H1 (cell line): ENCODE results near the gene NPTXR. TPM values are rescaled to one million over a fixed set of nuclear protein-coding genes. Genes with fewer than 3 reads are reported as not detected.

Experiments used
- CTCF ChIA-PET: fragments of 300-600 bp; sonication (Branson Sonifier 250); formaldehyde crosslinking; loops from one replicate; lab custom pipeline; 2021; ENCODE audit not compliant: partially characterized antibody; lab: Charles Lee
- POLR2A ChIA-PET: fragments of 300-600 bp; sonication (Branson Sonifier 250); formaldehyde crosslinking; loops from one replicate; lab custom pipeline; 2021; ENCODE audit warnings: inconsistent platforms; ENCODE audit not compliant: partially characterized antibody; lab: Charles Lee
- DNase-seq, 2 experiments: peaks; one replicate each; pipeline versions ENCODE4 v3.0.0 to v3.0.0-alpha.2; 2010 to 2022; ENCODE audit warnings: low spot score in 2 of 2, low read depth in 1 of 2, mixed read lengths in 1 of 2
- FAIRE-seq: peaks from 2 replicates; lab custom pipeline; 2011; peaks lifted over from hg19 to GRCh38; lab: Jason Lieb, UNC
- H2AFZ ChIP-seq: 2 replicates; pipeline ENCODE4 v1.8.1; 2012; ENCODE audit warnings: low read length, inconsistent platforms
- H2AK5ac ChIP-seq: 2 replicates; pipeline ENCODE4 v1.6.1; 2013; ENCODE audit warnings: low read depth, low read length
- H2BK120ac ChIP-seq: replicated peaks from 2 replicates; pipeline ENCODE3; 2013; ENCODE audit warnings: low read depth, low read length, inconsistent platforms
- H2BK12ac ChIP-seq: 2 replicates; pipeline ENCODE4 v1.6.1; 2013; ENCODE audit warnings: low read depth, low read length
- H2BK15ac ChIP-seq: 2 replicates; pipeline ENCODE4 v1.6.1; 2013; ENCODE audit warnings: low read length
- H2BK20ac ChIP-seq: 2 replicates; pipeline ENCODE4 v1.6.1; 2013; ENCODE audit warnings: low read length
- H2BK5ac ChIP-seq: 2 replicates; pipeline ENCODE4 v1.6.1; 2013; ENCODE audit warnings: low read depth, low read length
- H3K14ac ChIP-seq: 2 replicates; pipeline ENCODE4 v1.6.1; 2013; ENCODE audit warnings: inconsistent platforms; ENCODE audit not compliant: insufficient read length
- H3K18ac ChIP-seq: 2 replicates; pipeline ENCODE4 v1.6.1; 2013; ENCODE audit warnings: low read length; ENCODE audit errors: extremely low read depth
- H3K23ac ChIP-seq: 2 replicates; pipeline ENCODE4 v1.6.1; 2013; ENCODE audit warnings: inconsistent platforms; ENCODE audit not compliant: insufficient read length
- H3K23me2 ChIP-seq: 2 replicates; pipeline ENCODE4 v1.6.1; 2013; ENCODE audit warnings: low read depth, low read length
- H3K27ac ChIP-seq: 2 replicates; pipeline ENCODE4 v1.6.1; 2011; ENCODE audit warnings: low read depth, low read length, inconsistent platforms
- H3K27me3 ChIP-seq, 4 experiments: replicated peaks in 1 of 4; 1 replicate in 1 of 4; 2 replicates in 3 of 4; pipeline versions ENCODE4 v1.6.1 to v1.8.1; 2011 to 2013; ENCODE audit warnings: low read length in 3 of 4, mild to moderate bottlenecking in 3 of 4, inconsistent platforms in 2 of 4, mixed read lengths in 2 of 4, moderate library complexity in 1 of 4; ENCODE audit not compliant: control insufficient read depth in 3 of 4, insufficient read depth in 3 of 4; ENCODE audit errors: extremely low read depth in 1 of 4
- H3K36me3 ChIP-seq, 4 experiments: 2 replicates each; pipeline versions ENCODE4 v1.6.1 to v1.8.1; 2011 to 2013; ENCODE audit warnings: mild to moderate bottlenecking in 4 of 4, low read length in 3 of 4, moderate library complexity in 2 of 4, control low read depth in 1 of 4, inconsistent platforms in 1 of 4; ENCODE audit not compliant: insufficient read depth in 4 of 4, control insufficient read depth in 2 of 4
- H3K4ac ChIP-seq: replicated peaks from 2 replicates; pipeline ENCODE3; 2013; ENCODE audit warnings: low read length, low read depth, mixed read lengths, inconsistent platforms; ENCODE audit not compliant: insufficient read length
- H3K4me1 ChIP-seq, 4 experiments: replicated peaks in 1 of 4; 1 replicate in 1 of 4; 2 replicates in 3 of 4; pipeline versions ENCODE4 v1.6.1 to v1.8.1; 2011 to 2013; ENCODE audit warnings: low read length in 3 of 4, inconsistent platforms in 2 of 4, mixed read lengths in 1 of 4; ENCODE audit not compliant: insufficient read depth in 4 of 4, control insufficient read depth in 3 of 4
- H3K4me2 ChIP-seq, 2 experiments: 2 replicates each; pipeline versions ENCODE4 v1.6.1 to v1.8.1; 2011 to 2013; ENCODE audit warnings: low read depth in 2 of 2, low read length in 2 of 2, control low read depth in 1 of 2, inconsistent platforms in 1 of 2, mild to moderate bottlenecking in 1 of 2; ENCODE audit not compliant: insufficient read depth in 1 of 2
- H3K4me3 ChIP-seq, 4 experiments: fragments of 200-600, 300-600 bp in 1 of 4; sonication (generic), shearing (Covaris generic), sonication (Bioruptor Twin) in 1 of 4; 2 replicates each; pipeline versions ENCODE4 v1.5.1 to v1.8.1; 2011 to 2016; ENCODE audit warnings: low read length in 4 of 4, low read depth in 3 of 4, control low read depth in 2 of 4, inconsistent platforms in 2 of 4, mild to moderate bottlenecking in 2 of 4, mixed read lengths in 1 of 4, moderate library complexity in 1 of 4; ENCODE audit not compliant: insufficient read depth in 2 of 4; ENCODE audit errors: extremely low read depth in 1 of 4
- H3K56ac ChIP-seq: replicated peaks from 2 replicates; pipeline ENCODE3; 2013; ENCODE audit warnings: low read depth, mild to moderate bottlenecking, mixed read lengths, low read length, inconsistent platforms; ENCODE audit not compliant: insufficient read length
- H3K79me1 ChIP-seq: 2 replicates; pipeline ENCODE4 v1.6.1; 2013; ENCODE audit warnings: low read depth, low read length, control low read depth
- H3K79me2 ChIP-seq, 2 experiments: 2 replicates each; pipeline versions ENCODE4 v1.6.1 to v1.8.1; 2012 to 2013; ENCODE audit warnings: low read length in 2 of 2, mild to moderate bottlenecking in 2 of 2, inconsistent platforms in 1 of 2; ENCODE audit not compliant: insufficient read depth in 2 of 2, control insufficient read depth in 1 of 2
- H3K9ac ChIP-seq, 4 experiments: replicated peaks in 1 of 4; 1 replicate in 1 of 4; 2 replicates in 3 of 4; pipeline versions ENCODE4 v1.6.1 to v1.8.1; 2011 to 2013; ENCODE audit warnings: low read depth in 3 of 4, low read length in 3 of 4, control low read depth in 2 of 4, mild to moderate bottlenecking in 2 of 4, moderate library complexity in 2 of 4, inconsistent platforms in 1 of 4; ENCODE audit errors: extremely low read depth in 1 of 4
- H3K9me3 ChIP-seq, 2 experiments: 2 replicates each; pipeline versions ENCODE4 v1.6.1 to v1.8.1; 2012 to 2013; ENCODE audit warnings: mild to moderate bottlenecking in 2 of 2, moderate library complexity in 2 of 2, control low read depth in 1 of 2, inconsistent platforms in 1 of 2, low read depth in 1 of 2, low read length in 1 of 2, mixed read lengths in 1 of 2; ENCODE audit not compliant: insufficient read depth in 2 of 2
- H4K20me1 ChIP-seq, 2 experiments: replicated peaks in 1 of 2; 2 replicates each; pipeline versions ENCODE3 to v1.8.1; 2011 to 2013; ENCODE audit warnings: inconsistent platforms in 2 of 2, low read length in 2 of 2, mild to moderate bottlenecking in 1 of 2; ENCODE audit not compliant: insufficient read depth in 2 of 2, control insufficient read depth in 1 of 2
- H4K5ac ChIP-seq: 2 replicates; pipeline ENCODE4 v1.6.1; 2013; ENCODE audit warnings: low read length, low read depth, mixed read lengths, inconsistent platforms; ENCODE audit not compliant: insufficient read length
- H4K8ac ChIP-seq: 2 replicates; pipeline ENCODE4 v1.8.0; 2013; ENCODE audit warnings: mild to moderate bottlenecking, moderate library complexity, low read length, inconsistent platforms; ENCODE audit not compliant: insufficient read depth; ENCODE audit errors: extremely low read depth
- H4K91ac ChIP-seq: replicated peaks from 2 replicates; pipeline ENCODE3; 2013; ENCODE audit warnings: low read length, mixed read lengths, inconsistent platforms; ENCODE audit not compliant: insufficient read length
- KDM5A ChIP-seq: fragments of 200-600 bp; IDR thresholded peaks from 2 replicates; pipeline ENCODE4 v1.7.1; 2012; ENCODE audit warnings: mild to moderate bottlenecking, low read length, inconsistent platforms, mixed read lengths
- POU5F1 ChIP-seq: IDR thresholded peaks from 2 replicates; pipeline ENCODE4 v1.6.1; 2011; ENCODE audit warnings: low read depth, mild to moderate bottlenecking, low read length, moderate library complexity
- RXRA ChIP-seq: IDR thresholded peaks from 2 replicates; pipeline ENCODE4 v1.6.1; 2011; ENCODE audit warnings: low read depth, mild to moderate bottlenecking, low read length, moderate library complexity; ENCODE audit not compliant: insufficient read depth
- SIN3A ChIP-seq, 2 experiments: IDR thresholded peaks in 1 of 2; conservative IDR thresholded peaks in 1 of 2; 2 replicates each; pipeline ENCODE4 v1.6.1; 2011 to 2012; ENCODE audit warnings: low read length in 2 of 2, improper control_type of control experiment in 1 of 2, low read depth in 1 of 2, mild to moderate bottlenecking in 1 of 2
- SP2 ChIP-seq: IDR thresholded peaks from 2 replicates; pipeline ENCODE4 v1.6.1; 2012; ENCODE audit warnings: mild to moderate bottlenecking, low read length, inconsistent platforms
- WGBS, 2 experiments: shearing (Covaris generic) in 1 of 2; methylation state at CpG; one replicate each; pipeline versions ENCODE4 v1.1.6 to v1.1.7; 2013 to 2015; ENCODE audit warnings: low lambda C conversion rate in 2 of 2, mixed read lengths in 2 of 2, inconsistent platforms in 1 of 2, low coverage in 1 of 2, missing lambda C conversion rate in 1 of 2; ENCODE audit not compliant: insufficient replicate concordance in 2 of 2, insufficient coverage in 1 of 2, insufficient read length in 1 of 2; ENCODE audit errors: extremely low coverage in 1 of 2, missing lambda C conversion rate in 1 of 2; 5-methylcytosine and 5-hydroxymethylcytosine counted together
- polyA plus RNA-seq, 7 experiments: library from polyadenylated mRNA; depleted of rRNA in 3 of 7; stranded (reverse) in 5 of 7; unstranded in 2 of 7; fragments of >200 nt in 5 of 7; fragments of 200-250 nt in 2 of 7; gene quantifications; 1 replicate in 5 of 7; 2 replicates in 1 of 7; 4 replicates in 1 of 7; pipeline versions ENCODE4 v1.2.1 to v1.2.3, GENCODE V29; 2011 to 2013; ENCODE audit warnings: missing spikeins in 2 of 7, mixed read lengths in 2 of 7
- total RNA-seq: library from RNA; stranded (reverse); fragmentation: NEBNext Ultra II Directional; extraction: Animal tissue kit (Norgen Biotek cat#: 25700); gene quantifications from 2 replicates; pipeline ENCODE4 v1.2.1, GENCODE V29; 2021

The NPTXR gene
- total and polyA plus RNA-seq, 2 of the 8 experiments (the other 6 are each of a cell fraction or from before 2014, with no cell fraction given), result 3.7 to 6.4 TPM

DNA sequence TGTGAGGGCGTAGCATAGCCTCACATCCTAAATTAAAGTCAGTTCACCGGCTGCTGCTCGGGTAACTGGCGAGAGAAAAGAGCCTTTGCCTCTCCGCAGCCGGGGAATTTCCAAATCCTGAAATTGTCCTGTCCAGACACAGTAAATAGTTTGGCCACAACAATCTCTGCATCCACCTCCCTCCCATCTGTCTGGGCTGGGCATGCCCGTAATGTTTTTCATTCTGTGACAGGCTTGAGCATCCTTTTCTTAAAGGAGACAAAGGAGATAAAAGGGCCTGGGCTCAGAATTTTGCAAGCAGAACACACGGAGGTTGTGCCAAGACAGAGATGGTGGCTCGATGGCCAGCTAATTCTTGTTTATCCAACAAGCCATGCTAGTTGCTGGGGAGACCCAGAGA is 47.4 kb upstream of the NPTXR start:
- Histone ChIP-seq H3K79me1 (no peaks in the 10 kb centered on the region), H3K18ac (no peak overlapping the region), H3K56ac (no peak overlapping the region), H2AFZ (no peak overlapping the region), H3K23ac (no peak overlapping the region), H4K5ac (no peak overlapping the region), H3K23me2 (no peaks in the 10 kb centered on the region), H4K8ac (no peak overlapping the region), H3K4me1 (no peaks in the 10 kb centered on the region), H3K27me3 (no peaks in the 10 kb centered on the region), H2BK120ac (no peak overlapping the region), H2BK12ac (no peak overlapping the region), H2AK5ac (no peak overlapping the region), H3K9me3 (no peaks in the 10 kb centered on the region), H3K14ac (no peak overlapping the region), H4K20me1 (no peaks in the 10 kb centered on the region), H3K27ac (no peak overlapping the region), H3K4me2 (no peak overlapping the region), H3K4me3 (no peak overlapping the region), H4K91ac (no peak overlapping the region), H3K36me3 (no peaks in the 10 kb centered on the region), H3K79me2 (no peaks in the 10 kb centered on the region), H2BK15ac (no peak overlapping the region), H2BK20ac (no peak overlapping the region), H3K4ac (no peak overlapping the region), H3K9ac (no peak overlapping the region), H2BK5ac (no peak overlapping the region)
- DNase-seq (no peak), FAIRE-seq (no peak)
- ChIA-PET CTCF (no interaction called here), POLR2A (no interaction called here)
- TF ChIP-seq SIN3A (conservative IDR thresholded peaks at IDR 0.05 in 1 of 2, IDR thresholded peaks at IDR 0.05 in 1 of 2; ENCODE audit: low read depth in 1 of 2, low read length in 2 of 2), result no peak
- TF ChIP-seq KDM5A, result no peak
- no peak for TF ChIP-seq RXRA
- no peak for TF ChIP-seq SP2
- TF ChIP-seq POU5F1, result no peak
- 75% methylated on average over 9 of the region's 9 CpGs; no CpG with 5 or more reads in 1 of the 2 experiments for WGBS, 2 experiments
